Skin epidermis (tissue), 12 donors: ENCODE data around the gene MAP2K6.
A peak's percentile ranks its signal among the peaks of the same experiment; 100 is the strongest.

ENCODE experiments used
- H3K27ac ChIP-seq, 21 experiments: fragments of 200-600 bp; sonication (generic) in 11 of 21; one replicate each; pipeline ENCODE4 v1.5.0; 2020; ENCODE audit warnings: mild to moderate bottlenecking in 3 of 21, inconsistent platforms in 2 of 21, moderate library complexity in 2 of 21
- H3K4me3 ChIP-seq, 7 experiments: fragments of 200-600 bp; sonication (generic) in 2 of 7; one replicate each; pipeline ENCODE4 v1.5.0; 2020; ENCODE audit warnings: inconsistent platforms in 2 of 7, mild to moderate bottlenecking in 2 of 7, moderate library complexity in 1 of 7

The MAP2K6 gene

GRCh38 chr17:69451416-69452394, 37.2 kb downstream of the MAP2K6 start:
- no peak overlapping the region for H3K27ac ChIP-seq

GRCh38 chr17:69452664-69453260, 38.3 kb downstream of the MAP2K6 start:
- Histone ChIP-seq H3K27ac (no peak overlapping the region), H3K4me3 (no peak overlapping the region)

More at GRCh38 chr17:69451416-69452394, 37.2 kb downstream of the MAP2K6 start:
- no peak overlapping the region for H3K4me3 ChIP-seq

GRCh38 chr17:69454051-69454450, 39.6 kb downstream of the MAP2K6 start:
- Histone ChIP-seq H3K27ac (no peak overlapping the region), H3K4me3 (no peak overlapping the region)

- Histone ChIP-seq H3K4me3 (no peak overlapping the region), H3K27ac (no peak overlapping the region)
Observed at GRCh38 chr17:69455040-69455439, 40.5 kb downstream of the MAP2K6 start.

GRCh38 chr17:69457603-69458002, 43.1 kb downstream of the MAP2K6 start:
- no peak overlapping the region for H3K4me3 ChIP-seq
- no peak overlapping the region for H3K27ac ChIP-seq

- Histone ChIP-seq H3K4me3 (no peak overlapping the region), H3K27ac (no peak overlapping the region)
Observed at GRCh38 chr17:69460963-69461922, 46.7 kb downstream of the MAP2K6 start.

- Histone ChIP-seq H3K27ac (no peak overlapping the region), H3K4me3 (no peak overlapping the region)
Observed at GRCh38 chr17:69461951-69462369, 47.5 kb downstream of the MAP2K6 start.

- no peak overlapping the region for H3K27ac ChIP-seq
Observed at GRCh38 chr17:69462882-69463281, 48.4 kb downstream of the MAP2K6 start.

GRCh38 chr17:69466451-69466850, 52.0 kb downstream of the MAP2K6 start:
- Histone ChIP-seq H3K27ac (no peak overlapping the region), H3K4me3 (no peak overlapping the region)

More at GRCh38 chr17:69462882-69463281, 48.4 kb downstream of the MAP2K6 start:
- no peak overlapping the region for H3K4me3 ChIP-seq

GRCh38 chr17:69466905-69467667, 52.6 kb downstream of the MAP2K6 start:
- Histone ChIP-seq H3K4me3 (no peak overlapping the region), H3K27ac (no peak overlapping the region)

- H3K27ac ChIP-seq = no peak overlapping the region
- no peak overlapping the region for H3K4me3 ChIP-seq
Observed at GRCh38 chr17:69468207-69468606, 53.7 kb downstream of the MAP2K6 start.

- H3K27ac ChIP-seq = no peak overlapping the region
- H3K4me3 ChIP-seq = no peak overlapping the region
Observed at GRCh38 chr17:69470702-69471101, 56.2 kb downstream of the MAP2K6 start.

GRCh38 chr17:69471406-69471805, 56.9 kb downstream of the MAP2K6 start:
- Histone ChIP-seq H3K4me3 (no peak overlapping the region), H3K27ac (no peak overlapping the region)

- Histone ChIP-seq H3K27ac (peak overlapping the region in 5 of 21 experiments; percentile 22 to 67 (median 57)), H3K4me3 (no peak overlapping the region)
Observed at GRCh38 chr17:69473841-69474831, 59.6 kb downstream of the MAP2K6 start.

- Histone ChIP-seq H3K27ac (no peak overlapping the region), H3K4me3 (no peak overlapping the region)
Observed at GRCh38 chr17:69477204-69477902, 62.9 kb downstream of the MAP2K6 start.

GRCh38 chr17:69477903-69478266, 63.4 kb downstream of the MAP2K6 start:
- Histone ChIP-seq H3K4me3 (no peak overlapping the region), H3K27ac (no peak overlapping the region)

- Histone ChIP-seq H3K4me3 (no peak overlapping the region), H3K27ac (no peak overlapping the region)
Observed at GRCh38 chr17:69478916-69479315, 64.4 kb downstream of the MAP2K6 start.
